ENCODE data around the gene PIGQ.

Gene PIGQ

DNA sequence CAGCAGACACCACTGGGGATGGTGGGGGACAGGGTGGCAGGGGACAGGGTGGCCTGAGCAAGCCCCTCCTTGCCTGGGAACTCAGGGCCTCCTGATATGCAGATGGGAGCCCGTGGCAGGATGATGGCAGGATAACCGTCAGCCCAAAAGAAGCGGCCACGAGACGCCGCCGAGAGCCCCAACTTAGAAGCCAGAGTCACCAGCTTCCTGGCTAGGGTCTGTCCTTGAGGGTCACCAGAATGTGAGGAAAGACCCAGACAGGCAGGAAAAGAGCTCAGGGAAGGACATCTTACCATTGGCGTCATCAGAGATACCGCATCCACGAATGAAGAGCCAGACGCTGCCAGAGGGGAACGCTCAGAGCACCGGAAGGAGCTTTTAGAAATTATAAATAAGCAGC lies 39.5 kb downstream of the PIGQ start:
- no peak for DNase-seq (ENCODE audit: insufficient read length, low spot score)
- TF ChIP-seq, protein P1, sequence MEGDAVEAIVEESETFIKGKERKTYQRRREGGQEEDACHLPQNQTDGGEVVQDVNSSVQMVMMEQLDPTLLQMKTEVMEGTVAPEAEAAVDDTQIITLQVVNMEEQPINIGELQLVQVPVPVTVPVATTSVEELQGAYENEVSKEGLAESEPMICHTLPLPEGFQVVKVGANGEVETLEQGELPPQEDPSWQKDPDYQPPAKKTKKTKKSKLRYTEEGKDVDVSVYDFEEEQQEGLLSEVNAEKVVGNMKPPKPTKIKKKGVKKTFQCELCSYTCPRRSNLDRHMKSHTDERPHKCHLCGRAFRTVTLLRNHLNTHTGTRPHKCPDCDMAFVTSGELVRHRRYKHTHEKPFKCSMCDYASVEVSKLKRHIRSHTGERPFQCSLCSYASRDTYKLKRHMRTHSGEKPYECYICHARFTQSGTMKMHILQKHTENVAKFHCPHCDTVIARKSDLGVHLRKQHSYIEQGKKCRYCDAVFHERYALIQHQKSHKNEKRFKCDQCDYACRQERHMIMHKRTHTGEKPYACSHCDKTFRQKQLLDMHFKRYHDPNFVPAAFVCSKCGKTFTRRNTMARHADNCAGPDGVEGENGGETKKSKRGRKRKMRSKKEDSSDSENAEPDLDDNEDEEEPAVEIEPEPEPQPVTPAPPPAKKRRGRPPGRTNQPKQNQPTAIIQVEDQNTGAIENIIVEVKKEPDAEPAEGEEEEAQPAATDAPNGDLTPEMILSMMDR (IDR thresholded peaks at IDR 0.05; ENCODE audit: insufficient read depth, missing control alignments) = no peak
- no peak for FAIRE-seq

DNA sequence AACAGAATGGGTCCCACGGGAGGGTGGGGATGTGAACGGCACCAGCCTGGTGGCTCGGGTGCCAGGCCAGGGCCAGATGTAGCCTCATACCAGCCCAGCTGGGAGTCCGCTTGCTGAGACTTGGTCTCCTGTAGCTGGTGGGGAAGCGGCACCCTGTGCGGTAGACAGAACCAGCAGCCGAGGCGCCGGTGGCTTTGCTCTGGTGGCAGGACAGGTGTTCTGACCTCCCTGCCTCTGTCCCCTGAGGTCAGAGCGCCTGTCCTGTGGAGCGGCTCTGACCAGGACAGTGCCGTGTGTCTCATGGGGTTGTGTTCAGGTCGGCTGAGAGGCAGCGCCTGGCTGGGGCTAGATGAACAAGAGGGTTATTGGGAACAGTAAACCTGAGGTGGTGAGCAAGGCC lies 40.2 kb downstream of the PIGQ start:
- TF ChIP-seq, protein P1 (IDR thresholded peaks at IDR 0.05; ENCODE audit: insufficient read depth, missing control alignments) = no peak
- DNase-seq (ENCODE audit: insufficient read length, low spot score) = no peak
- FAIRE-seq = no peak

DNA sequence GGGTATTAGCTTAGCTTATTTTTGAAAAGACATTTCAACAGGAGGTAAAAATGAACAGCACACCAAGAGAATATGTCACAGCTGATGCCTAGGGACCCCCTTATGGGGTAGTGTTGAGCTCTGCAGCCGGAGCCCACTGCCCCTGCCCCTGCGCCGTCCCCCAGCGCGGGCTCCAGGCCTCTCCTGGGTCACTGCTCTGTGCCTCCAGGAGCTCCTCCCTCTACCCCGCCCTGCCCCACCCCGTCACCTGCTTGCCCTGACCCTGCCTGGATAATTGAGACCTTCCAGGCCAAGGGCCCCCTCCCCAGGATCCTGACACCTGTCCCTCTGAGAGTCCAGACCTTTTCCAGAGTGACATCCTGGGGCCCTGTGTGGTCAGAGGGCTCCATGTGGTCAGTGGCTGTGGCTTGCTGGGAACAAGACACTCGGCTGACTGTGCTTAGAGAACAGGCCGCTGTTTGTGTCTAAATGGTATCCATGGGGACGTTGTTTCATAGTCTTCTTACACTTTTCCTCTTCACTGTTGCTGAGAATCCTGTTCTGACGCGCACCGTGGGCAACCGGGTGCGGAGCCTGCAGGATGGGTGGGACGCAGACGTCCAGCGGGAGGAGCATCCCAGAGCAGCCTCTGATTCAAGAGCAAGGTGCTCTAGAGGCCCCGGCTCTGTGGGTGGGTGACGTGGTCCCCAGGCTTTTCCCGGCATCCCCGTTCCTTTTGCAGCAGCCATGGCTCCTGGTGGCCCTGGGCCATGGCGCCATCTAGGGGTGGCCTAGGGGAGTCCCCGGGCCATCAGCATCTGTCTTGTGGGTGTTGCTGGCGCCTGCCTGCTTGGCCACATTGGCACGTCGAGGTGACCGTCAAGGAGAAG lies 41.0 kb downstream of the PIGQ start:
- DNase-seq (ENCODE audit: insufficient read length, low spot score) (peak; percentile 95), FAIRE-seq (no peak)
- TF ChIP-seq, protein P1 (IDR thresholded peaks at IDR 0.05; ENCODE audit: insufficient read depth, missing control alignments) = peak; percentile 49

DNA sequence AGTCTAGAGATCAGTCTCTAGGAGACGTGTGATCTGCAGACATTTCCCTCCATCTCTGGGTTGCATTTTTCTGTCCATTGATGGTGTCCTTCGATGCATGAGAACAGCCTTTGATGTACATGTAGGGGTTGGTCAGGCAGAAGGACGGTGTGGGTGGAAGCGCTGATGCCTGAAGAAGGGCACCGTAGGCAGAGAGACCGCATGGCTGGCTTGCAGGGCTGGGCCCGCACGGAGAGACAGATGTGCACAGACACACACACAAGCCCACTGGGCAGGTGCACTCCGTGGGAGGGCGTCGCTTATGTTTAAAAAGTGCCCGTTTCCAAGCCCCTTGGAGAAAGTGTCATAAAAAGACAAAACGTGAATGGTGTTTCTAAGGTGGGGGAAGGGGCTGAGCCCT lies 45.4 kb downstream of the PIGQ start:
- FAIRE-seq (no peak), DNase-seq (ENCODE audit: insufficient read length, low spot score) (no peak)
- TF ChIP-seq, protein P1 (IDR thresholded peaks at IDR 0.05; ENCODE audit: insufficient read depth, missing control alignments) = no peak

DNA sequence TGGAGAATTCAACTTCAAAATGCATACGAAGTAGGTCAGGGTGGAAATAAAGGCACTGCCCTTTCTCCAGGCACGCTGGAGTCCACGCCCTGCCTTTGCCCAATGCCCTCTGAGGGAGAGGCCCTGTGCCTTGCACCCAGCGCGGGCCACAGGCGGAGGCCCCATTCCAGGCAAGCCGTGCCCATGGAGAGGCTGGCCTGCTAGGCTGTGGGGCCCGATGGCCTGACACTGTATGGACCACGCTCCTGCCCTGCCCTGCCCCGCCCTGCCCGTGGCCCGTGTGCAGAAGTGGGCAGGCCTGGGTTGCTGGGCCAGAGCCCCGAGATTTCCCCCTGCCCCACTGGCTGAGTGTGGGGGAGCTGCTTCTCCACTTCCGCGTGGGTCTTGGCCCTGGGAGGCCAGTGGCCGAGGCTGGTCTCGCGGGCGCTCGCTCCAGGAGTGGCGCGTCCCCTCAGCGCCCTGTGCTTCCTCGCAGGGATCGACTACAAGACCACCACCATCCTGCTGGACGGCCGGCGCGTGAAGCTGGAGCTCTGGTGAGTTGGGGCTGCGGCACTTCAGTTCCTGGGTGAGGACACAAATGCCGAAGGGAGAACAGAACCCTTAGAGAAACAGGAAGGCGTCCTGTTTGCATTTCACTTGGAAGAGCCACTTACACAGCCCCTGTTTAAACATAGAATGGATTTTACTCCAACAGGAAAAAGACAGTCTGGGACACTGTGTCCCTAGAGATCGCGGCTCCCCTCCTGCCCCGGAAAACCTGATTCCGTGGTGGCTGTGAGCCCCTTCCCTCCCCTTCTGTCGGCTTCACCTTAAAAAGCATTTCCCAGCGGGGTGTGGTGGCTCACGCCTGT lies 47.2 kb downstream of the PIGQ start:
- DNase-seq (ENCODE audit: insufficient read length, low spot score) (no peak), FAIRE-seq (no peak)
- TF ChIP-seq, protein P1 (IDR thresholded peaks at IDR 0.05; ENCODE audit: insufficient read depth, missing control alignments) = no peak

DNA sequence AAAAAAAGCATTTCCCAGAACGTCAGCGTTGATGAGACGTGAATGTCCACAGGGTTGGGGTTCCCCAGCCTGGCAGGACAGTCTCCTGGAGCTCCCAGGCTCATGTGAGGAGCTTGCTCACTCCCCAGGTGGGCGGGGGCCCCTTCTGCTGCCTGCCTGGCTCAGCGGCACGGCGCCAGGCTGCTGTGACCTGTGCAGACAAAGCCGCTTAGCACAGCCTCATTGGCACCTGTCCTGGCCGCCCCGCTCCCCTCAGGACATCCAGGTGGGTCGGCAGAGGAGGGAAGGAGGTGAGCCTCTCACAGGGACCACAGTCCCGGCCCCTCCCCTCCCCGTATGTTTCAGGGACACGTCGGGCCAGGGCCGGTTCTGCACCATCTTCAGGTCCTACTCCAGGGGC lies 48.1 kb downstream of the PIGQ start:
- FAIRE-seq (no peak), DNase-seq (ENCODE audit: insufficient read length, low spot score) (no peak)
- TF ChIP-seq, protein P1 (IDR thresholded peaks at IDR 0.05; ENCODE audit: insufficient read depth, missing control alignments) = no peak

Data from D721Med (cell line).